DND-41 (cell line): Measurements from ENCODE around the gene ZBED2.
"Not testable (repeated sequence)": the region's sequence is repeated elsewhere in the genome, so short reads cannot be mapped to it uniquely, and the experiment has no call there.

Experiments used
- ATAC-seq: fragments of 200-7000 bp; cut with Tn5 transposase; 3 replicates; pipeline ENCODE4 v1.9.1; 2021; ENCODE audit warnings: low read depth; ENCODE audit not compliant: insufficient read depth
- DNase-seq: peaks from one replicate; pipeline ENCODE4 v3.0.0-alpha.2; 2020
- H2AFZ ChIP-seq: 2 replicates; pipeline ENCODE4 v1.6.0; 2012; ENCODE audit warnings: low read depth, low read length
- H3K27ac ChIP-seq: 2 replicates; pipeline ENCODE4 v1.5.1; 2012; ENCODE audit warnings: low read length, inconsistent platforms
- H3K27me3 ChIP-seq: fragments of 200-600 bp; sonication (generic); 2 replicates; pipeline ENCODE4 v1.6.0; 2012; ENCODE audit warnings: low read length, mild to moderate bottlenecking, inconsistent platforms; ENCODE audit not compliant: insufficient read depth, poor library complexity
- H3K36me3 ChIP-seq: 2 replicates; pipeline ENCODE4 v1.5.1; 2012; ENCODE audit warnings: low read length, inconsistent platforms; ENCODE audit not compliant: insufficient read depth
- H3K4me1 ChIP-seq: 2 replicates; pipeline ENCODE4 v1.5.1; 2012; ENCODE audit warnings: mild to moderate bottlenecking, low read length; ENCODE audit not compliant: insufficient read depth
- H3K4me2 ChIP-seq: 2 replicates; pipeline ENCODE4 v1.6.0; 2012; ENCODE audit warnings: mild to moderate bottlenecking, moderate library complexity, low read length, inconsistent platforms; ENCODE audit not compliant: insufficient read depth
- H3K4me3 ChIP-seq, 2 experiments: fragments of 200-600 bp in 1 of 2; shearing (Covaris generic) in 1 of 2; 2 replicates each; pipeline ENCODE4 v1.5.1; 2012 to 2016; ENCODE audit warnings: inconsistent platforms in 2 of 2, low read length in 2 of 2, mild to moderate bottlenecking in 2 of 2, low read depth in 1 of 2, moderate library complexity in 1 of 2
- H3K79me2 ChIP-seq: 2 replicates; pipeline ENCODE4 v1.6.0; 2012; ENCODE audit warnings: low read length, inconsistent platforms; ENCODE audit not compliant: insufficient read depth
- H3K9ac ChIP-seq: 2 replicates; pipeline ENCODE4 v1.6.0; 2012; ENCODE audit warnings: low read depth, mild to moderate bottlenecking, inconsistent platforms, low read length, moderate library complexity
- H3K9me3 ChIP-seq: 2 replicates; pipeline ENCODE4 v1.5.1; 2012; ENCODE audit warnings: low read length, moderate library complexity, mild to moderate bottlenecking, inconsistent platforms; ENCODE audit not compliant: insufficient read depth, severe bottlenecking
- H4K20me1 ChIP-seq: 2 replicates; pipeline ENCODE4 v1.6.0; 2012; ENCODE audit warnings: low read length; ENCODE audit not compliant: insufficient read depth
- CTCF ChIP-seq: IDR thresholded peaks from 2 replicates; pipeline ENCODE4 v1.5.1; 2012; ENCODE audit warnings: borderline replicate concordance, low read length, moderate library complexity, mild to moderate bottlenecking; ENCODE audit not compliant: poor library complexity, severe bottlenecking; ENCODE audit errors: extremely low read depth
- EZH2 ChIP-seq: IDR thresholded peaks from 3 replicates; pipeline ENCODE4 v1.6.1; 2012; ENCODE audit warnings: borderline replicate concordance, low read depth, mild to moderate bottlenecking, moderate library complexity, low read length, inconsistent platforms; ENCODE audit not compliant: severe bottlenecking

The ZBED2 gene

GRCh38 chr3:111568911-111569310 is 26.2 kb downstream of the ZBED2 start:
- peaks cover 87% of the 10 kb centered on the region for H3K79me2 ChIP-seq
- H3K9me3 ChIP-seq: no peaks in the 10 kb centered on the region
- H3K36me3 ChIP-seq: peaks cover 74% of the 10 kb centered on the region
- DNase-seq: no peak
- H3K27me3 ChIP-seq: no peaks in the 10 kb centered on the region
- H3K4me1 ChIP-seq: 0 out of 2 replicates have a peak, but pooled peaks cover 4% of the 10 kb centered on the region
- peaks cover 16% of the 10 kb centered on the region for H4K20me1 ChIP-seq
- no peak overlapping the region for H3K27ac ChIP-seq
- no peak overlapping the region for H3K9ac ChIP-seq
- H3K4me2 ChIP-seq: no peak overlapping the region
- ATAC-seq: no peak
- no peak for TF ChIP-seq EZH2
- no peak for TF ChIP-seq CTCF
- H3K4me3 ChIP-seq: no peak overlapping the region
- H2AFZ ChIP-seq: no peak overlapping the region

- no peak overlapping the region for H3K9ac ChIP-seq
- H3K27ac ChIP-seq: no peak overlapping the region
- peaks cover 17% of the 10 kb centered on the region for H4K20me1 ChIP-seq
- no peaks in the 10 kb centered on the region for H3K9me3 ChIP-seq
- H3K79me2 ChIP-seq: peaks cover 88% of the 10 kb centered on the region
- H3K27me3 ChIP-seq: no peaks in the 10 kb centered on the region
- no peak overlapping the region for H3K4me2 ChIP-seq
- no peak for TF ChIP-seq CTCF
- no peak for TF ChIP-seq EZH2
- DNase-seq: no peak
- H3K36me3 ChIP-seq: peaks cover 71% of the 10 kb centered on the region
- no peak for ATAC-seq
- H3K4me3 ChIP-seq: no peak overlapping the region
- no peak overlapping the region for H2AFZ ChIP-seq
- 0 out of 2 replicates have a peak, but pooled peaks cover 4% of the 10 kb centered on the region for H3K4me1 ChIP-seq
These were observed 26.8 kb downstream of the ZBED2 start for GRCh38 chr3:111568355-111568754.

- no peak overlapping the region for H2AFZ ChIP-seq
- no peaks in the 10 kb centered on the region for H3K27me3 ChIP-seq
- no peak overlapping the region for H3K4me3 ChIP-seq
- H3K36me3 ChIP-seq: peaks cover 58% of the 10 kb centered on the region
- H3K27ac ChIP-seq: peak overlapping the region; percentile 32; the same call in 1 of the 2 replicates
- peaks cover 88% of the 10 kb centered on the region for H3K79me2 ChIP-seq
- no peak overlapping the region for H3K4me2 ChIP-seq
- TF ChIP-seq EZH2: no peak
- TF ChIP-seq CTCF: no peak
- H3K9me3 ChIP-seq: no peaks in the 10 kb centered on the region
- no peak for ATAC-seq
- H3K9ac ChIP-seq: no peak overlapping the region
- 0 out of 2 replicates have a peak, but pooled peaks cover 4% of the 10 kb centered on the region for H3K4me1 ChIP-seq
- H4K20me1 ChIP-seq: peaks cover 27% of the 10 kb centered on the region
- DNase-seq: no peak
These were observed 28.3 kb downstream of the ZBED2 start for GRCh38 chr3:111566844-111567243.

- not testable (repeated sequence) for H3K9ac ChIP-seq, H3K4me1 ChIP-seq, H3K4me2 ChIP-seq, H3K9me3 ChIP-seq, DNase-seq, H3K27me3 ChIP-seq, ATAC-seq, H2AFZ ChIP-seq, H3K27ac ChIP-seq, H3K4me3 ChIP-seq
- Histone ChIP-seq H4K20me1 (peaks cover 19% of the 10 kb centered on the region), H3K36me3 (peaks cover 11% of the 10 kb centered on the region), H3K79me2 (peaks cover 47% of the 10 kb centered on the region)
These were observed 33.2 kb downstream of the ZBED2 start for GRCh38 chr3:111561902-111562301.
